CD4-positive, alpha-beta T cell treated with Interleukin-4 for 1 hour (primary cell): ENCODE measurements around the gene PLA2G1B.
"Not testable (repeated sequence)": the region's sequence is repeated elsewhere in the genome, so short reads cannot be mapped to it uniquely, and the experiment has no call there.

Experiments used
- DNase-seq, 2 donors: peaks; one replicate each; pipeline ENCODE4 v3.0.0-alpha.2; 2020 to 2022

Gene PLA2G1B

GRCh38 chr12:120358412-120359100 lies 31.0 kb upstream of the PLA2G1B start:
- no peak for DNase-seq

DNA sequence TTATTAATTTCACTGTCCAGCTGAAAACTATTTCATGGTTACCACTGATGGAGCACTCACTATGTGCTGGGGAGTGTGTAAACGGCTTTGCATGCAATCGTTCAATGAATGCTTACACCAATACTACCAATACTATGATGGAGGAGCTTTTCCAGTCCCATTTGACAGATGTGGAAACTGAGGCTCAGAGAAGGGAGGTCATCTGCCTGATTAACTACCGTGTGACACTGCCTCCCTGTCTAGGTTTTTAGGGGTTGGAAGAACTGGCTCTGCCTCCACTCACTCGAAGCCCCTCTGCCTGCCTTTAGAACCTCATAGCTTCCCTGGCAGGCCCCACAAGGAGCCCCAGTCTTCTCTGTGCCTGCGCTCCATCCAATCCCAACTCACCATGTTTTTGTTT lies 29.5 kb upstream of the PLA2G1B start:
- no peak for DNase-seq

DNA sequence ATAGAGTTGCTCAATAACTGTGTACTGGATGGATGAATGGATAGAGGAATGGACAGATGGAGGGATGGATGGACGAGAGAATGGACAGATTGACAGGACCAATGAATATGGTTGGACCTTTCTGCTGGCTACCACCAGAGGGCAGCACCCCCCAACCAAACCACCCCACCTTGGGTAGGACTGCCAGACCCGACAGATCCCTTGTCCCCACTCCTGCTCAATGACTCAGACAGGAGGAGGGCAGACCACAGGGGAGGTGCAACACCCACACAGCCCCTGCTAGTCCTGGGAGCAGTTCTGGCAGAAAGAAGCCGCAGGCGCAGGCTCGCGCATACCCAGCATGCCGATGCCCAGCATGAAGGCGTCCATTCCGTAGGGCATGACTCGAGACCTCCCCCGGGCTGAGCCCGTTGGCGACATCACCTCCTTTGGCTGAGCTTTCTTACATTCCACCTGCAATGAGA lies 29.0 kb upstream of the PLA2G1B start:
- peak; percentile 70 to 71 for DNase-seq

DNA sequence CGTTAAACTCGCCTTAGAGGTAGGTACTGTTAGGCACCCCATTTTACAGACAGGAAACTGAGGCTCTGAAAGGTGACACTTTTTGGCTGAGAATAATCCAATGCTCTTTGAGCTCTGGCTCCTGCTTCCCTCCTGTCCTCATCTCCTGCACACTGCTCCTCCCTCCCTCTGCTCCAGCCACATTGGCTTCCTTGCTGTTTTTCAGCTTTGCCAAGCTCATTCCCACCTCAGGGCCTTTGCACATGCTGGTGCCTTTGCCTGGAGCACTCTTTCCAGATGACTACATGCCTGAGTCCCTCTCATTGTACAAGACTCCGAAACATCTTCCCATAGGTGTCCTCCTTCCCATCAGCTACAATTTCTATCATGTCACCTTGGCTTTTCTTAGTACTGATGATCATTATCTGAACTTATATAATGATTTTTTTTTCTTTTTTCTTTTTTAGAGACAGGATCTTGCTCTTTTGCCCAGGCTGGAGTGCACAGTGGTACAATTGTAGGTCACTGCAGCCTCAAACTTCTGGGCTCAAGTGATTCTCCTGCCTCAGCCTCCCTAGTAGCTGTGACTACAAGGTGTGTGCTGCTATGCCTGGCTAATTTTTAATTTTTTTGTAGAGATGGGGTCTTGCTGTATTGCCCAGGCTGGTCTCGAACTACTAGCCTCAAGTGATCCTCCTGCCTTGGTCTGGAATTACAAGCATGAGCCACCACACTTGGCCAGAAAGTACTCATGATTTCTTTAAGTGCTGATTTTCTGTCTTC lies 26.2 kb upstream of the PLA2G1B start:
- no peak for DNase-seq

DNA sequence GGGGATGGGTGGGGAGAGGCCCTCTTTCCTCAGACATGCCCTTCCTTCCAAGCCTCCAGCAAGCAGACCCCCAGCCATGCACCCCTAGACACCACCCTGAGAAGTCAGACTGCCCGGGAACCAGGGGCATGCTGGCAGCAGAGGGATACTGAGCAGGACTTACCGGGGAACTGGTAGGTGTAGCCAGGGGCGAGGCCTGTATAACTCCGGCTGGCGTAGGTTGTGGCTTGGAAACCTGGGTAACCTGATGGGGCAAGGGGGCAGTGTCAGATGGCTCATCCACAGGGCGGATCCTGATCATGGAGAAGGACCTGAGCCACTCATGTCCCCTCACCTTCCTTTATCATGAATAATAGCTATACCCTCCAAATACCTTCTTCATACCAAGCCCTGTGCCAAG lies 25.6 kb upstream of the PLA2G1B start:
- DNase-seq = no peak

DNA sequence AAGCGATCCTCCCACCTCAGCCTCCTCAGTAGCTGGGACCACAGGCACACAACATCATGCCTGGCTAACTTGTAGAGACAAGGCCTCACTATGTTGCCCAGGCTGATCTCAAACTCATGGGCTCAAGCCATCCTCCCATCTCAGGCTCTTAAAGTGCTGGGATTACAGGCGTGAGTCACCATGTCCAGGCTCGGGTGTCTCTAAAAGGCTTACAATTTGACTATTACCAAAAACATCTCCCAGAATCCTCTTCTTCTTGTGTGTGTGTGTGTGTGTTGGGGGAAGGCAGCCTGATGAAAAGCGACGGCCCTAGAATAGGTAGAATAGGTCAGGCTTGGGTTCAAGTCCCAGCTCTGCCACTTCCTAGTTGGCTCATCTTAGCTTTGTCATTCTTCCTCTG lies 24.5 kb upstream of the PLA2G1B start:
- no peak for DNase-seq

- no peak for DNase-seq
Measured at GRCh38 chr12:120350576-120351350, 23.2 kb upstream of the PLA2G1B start.

GRCh38 chr12:120347766-120348165 lies 20.2 kb upstream of the PLA2G1B start:
- DNase-seq = no peak

DNA sequence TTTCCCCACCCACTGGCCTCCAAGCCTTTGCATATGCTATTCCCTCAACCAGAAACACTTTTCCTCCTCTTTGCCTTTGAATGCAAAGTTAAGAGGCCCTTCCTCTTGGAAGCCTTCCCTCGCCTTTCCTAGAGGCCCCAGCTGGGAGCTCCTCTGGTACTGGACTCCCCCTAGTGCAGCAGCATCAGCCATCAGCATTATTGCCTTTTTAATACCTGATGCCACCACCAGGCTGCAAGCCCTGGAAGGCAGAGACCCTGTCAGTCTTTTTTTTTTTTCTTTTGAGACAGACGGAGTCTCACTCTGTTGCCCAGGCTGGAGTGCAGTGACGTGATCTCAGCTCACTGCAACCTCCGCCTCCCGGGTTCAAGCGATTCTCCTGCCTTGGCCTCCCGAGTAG lies 19.1 kb upstream of the PLA2G1B start:
- no peak for DNase-seq

GRCh38 chr12:120346031-120346430 lies 18.5 kb upstream of the PLA2G1B start:
- no peak for DNase-seq

DNA sequence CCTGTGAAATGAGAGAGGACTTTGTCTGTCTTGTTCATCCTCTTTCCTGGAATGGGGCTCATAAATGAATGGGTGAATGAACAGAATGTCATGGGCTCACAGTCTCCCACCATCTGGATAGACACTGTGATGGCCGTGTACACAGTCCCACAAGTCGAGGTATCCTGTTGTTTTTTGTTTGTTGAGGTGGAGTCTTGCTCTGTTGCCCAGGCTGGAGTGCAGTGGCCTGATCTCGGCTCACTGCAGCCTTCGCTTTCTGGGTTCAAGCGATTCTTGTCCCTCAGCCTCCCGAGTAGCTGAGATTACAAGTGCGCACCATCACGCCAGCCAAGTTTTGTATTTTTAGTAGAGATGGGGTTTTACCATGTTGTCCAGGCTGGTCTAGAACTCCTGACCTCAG lies 16.1 kb upstream of the PLA2G1B start:
- no peak for DNase-seq

DNA sequence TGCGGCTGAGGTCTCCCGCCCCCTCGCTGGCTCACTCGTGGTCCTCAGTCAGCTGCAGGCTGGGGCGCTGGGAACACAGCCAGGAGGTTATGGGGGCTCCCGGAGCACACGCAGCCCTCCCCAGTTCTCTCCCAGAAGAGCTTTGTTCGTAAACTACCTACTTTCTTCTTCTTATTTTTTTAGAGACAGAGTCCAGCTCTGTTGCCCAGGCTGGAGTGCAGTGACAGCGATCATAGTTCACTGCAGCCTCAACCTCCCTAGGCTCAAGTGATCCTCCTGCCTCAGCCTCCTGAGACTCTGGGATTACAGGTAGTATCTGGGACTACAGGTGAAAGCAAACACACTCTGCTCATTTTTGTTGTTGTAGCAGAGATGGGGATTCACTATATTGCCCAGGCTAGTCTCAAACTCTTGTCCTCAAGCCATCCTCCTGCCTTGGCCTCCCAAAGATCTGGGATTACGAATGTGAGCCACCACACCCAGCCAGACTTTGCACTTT lies 15.5 kb upstream of the PLA2G1B start:
- no peak for DNase-seq

DNA sequence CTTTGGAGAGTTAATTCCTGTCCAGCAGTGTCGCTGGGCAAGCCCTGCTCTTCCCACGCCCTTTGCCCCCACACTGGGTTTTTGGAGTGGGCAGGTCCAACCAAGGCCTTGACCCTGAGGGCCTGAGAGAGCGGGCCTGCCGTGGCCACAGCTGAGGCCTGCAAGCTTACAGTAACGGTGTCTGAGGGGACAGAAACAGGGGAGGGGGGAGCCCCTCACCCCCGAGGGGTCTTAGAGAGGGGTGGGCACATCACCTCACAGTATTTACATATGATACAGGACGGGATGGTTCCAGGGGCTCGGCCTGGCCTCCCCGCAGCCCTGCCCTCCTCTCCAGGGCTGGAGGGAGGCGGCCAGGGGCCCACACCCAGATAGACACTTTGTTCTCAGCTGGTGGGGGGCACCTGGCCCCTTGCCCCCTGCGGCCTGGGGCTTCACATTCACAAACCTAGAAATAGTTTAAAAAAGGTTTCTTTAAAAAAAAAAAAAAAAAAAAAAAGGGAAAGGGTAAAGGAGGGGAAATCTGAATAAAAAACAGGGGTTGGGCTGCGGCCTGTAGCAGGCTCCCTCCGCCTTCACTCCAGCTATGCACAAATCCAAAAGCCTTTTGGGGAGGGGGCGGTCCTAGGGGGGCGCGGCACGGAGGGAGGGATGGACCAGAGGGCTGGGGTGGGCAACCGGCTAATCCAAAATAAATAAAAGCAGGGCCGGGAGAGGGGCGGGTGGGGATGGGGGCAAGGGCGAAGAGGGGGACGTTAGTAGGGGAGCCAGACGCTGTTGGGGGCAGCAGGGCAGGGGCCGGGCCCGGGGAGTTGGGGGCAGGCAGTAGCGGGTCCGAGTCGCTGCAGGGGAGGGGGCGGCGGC lies 14.8 kb upstream of the PLA2G1B start:
- DNase-seq = no peak

- no peak for DNase-seq
Measured at GRCh38 chr12:120339256-120339655, 11.7 kb upstream of the PLA2G1B start.

- no peak for DNase-seq
Measured at GRCh38 chr12:120337730-120338129, 10.2 kb upstream of the PLA2G1B start.

- not testable (repeated sequence) for DNase-seq
Measured at GRCh38 chr12:120336392-120336791, 8.8 kb upstream of the PLA2G1B start.

DNA sequence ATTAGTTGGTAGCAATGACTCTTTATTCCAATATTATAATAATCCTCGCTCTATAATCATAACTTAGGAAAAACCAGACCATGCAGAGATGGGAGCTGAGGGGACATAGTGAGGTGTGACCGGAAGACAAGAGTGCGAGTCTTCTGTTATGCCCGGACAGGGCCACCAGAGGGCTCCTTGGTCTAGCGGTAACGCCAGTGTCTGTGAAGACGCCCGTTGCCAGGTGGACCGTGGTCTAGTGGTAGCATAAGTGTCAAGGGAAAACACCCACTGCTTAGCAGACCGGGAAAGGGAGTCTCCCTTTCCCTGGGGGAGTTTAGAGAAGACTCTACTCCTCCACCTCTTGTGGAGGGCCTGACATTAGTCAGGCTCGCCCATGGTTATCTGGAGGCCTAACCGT lies 7.9 kb upstream of the PLA2G1B start:
- DNase-seq = peak; percentile 12 to 43

DNA sequence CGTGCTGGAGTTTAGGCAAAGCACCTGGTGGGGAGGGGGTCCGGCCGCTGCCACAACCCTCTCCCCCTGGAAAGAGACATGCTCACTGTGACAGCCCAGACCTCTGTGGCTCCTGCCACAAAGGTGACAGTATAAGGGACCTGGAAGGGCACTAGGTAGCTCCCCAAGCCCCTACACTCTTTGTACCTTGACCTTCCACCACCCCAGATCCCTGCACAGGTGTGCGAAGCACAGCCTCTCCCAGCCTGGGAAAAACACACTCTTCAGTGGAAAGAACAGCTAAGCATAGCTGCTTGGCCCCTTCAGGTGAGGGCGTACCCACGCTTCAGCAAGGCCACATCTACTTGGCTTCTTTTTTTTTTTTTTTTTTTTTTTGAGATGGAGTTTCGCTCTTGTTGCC lies 4.9 kb upstream of the PLA2G1B start:
- DNase-seq = no peak

DNA sequence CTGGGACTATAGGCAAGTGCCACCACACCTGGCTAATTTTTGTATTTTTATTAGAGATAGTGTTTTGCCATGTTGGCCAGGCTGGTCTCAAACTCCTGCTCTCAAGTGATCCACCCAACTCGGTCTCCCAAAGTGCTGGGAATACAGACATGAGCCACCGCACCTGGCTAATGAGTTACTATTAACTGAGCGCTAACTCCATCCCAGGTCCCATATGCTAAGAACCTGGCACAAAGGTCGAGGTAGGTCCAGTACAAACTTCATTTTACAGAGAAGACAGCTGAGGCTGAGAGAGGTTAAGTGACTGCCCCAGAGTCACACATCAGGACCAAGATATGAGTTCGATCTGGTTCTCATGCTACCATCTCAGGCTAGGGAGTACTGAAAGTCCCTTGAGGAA lies 4.5 kb upstream of the PLA2G1B start:
- DNase-seq = no peak

DNA sequence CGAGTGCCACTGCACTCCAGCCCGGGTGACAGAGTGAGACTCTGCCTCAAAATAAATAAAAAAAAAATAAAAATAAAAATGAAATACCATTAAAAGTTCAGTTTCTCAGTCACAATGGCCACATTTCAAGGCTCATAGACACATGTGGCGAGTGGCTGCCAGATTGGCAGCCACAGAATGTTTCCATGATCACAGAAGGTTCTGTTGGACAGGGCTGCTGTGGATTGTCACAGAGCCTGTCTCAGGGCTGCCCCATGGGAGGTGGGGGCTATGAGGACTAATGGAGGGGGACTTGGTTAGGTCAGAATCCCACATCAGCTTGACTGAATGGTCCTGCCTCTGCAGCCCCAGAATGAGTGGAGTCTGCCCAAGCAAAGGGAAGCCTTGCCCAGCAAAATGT lies 3.8 kb upstream of the PLA2G1B start:
- no peak for DNase-seq

DNA sequence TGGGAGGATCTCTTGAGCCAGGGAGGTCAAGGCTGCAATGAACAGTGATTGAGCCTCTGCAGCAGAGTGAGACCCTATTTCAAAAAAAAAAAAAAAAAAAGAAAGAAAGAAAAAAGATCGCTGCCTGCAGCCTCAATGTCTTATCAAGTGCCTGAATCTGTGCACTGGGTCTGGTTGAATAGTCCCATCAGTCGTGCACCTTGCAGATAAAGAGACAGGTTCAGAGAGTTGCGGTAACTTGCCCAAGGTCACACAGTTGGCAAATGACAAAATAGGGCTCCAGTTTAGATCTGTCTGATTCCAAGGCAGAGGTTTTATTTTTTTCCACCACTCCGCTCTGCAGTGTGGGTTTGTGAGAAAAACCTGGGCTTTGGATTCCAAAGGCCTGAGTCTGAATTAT lies 649 bp upstream of the PLA2G1B start:
- no peak for DNase-seq

GRCh38 chr12:120324841-120325417 lies 2.6 kb downstream of the PLA2G1B start:
- DNase-seq = no peak
